Activated CD8-positive, alpha-beta memory T cell treated with anti-CD3 and anti-CD28 coated beads, Interleukin-2, amount 50 U/mL, for 1 hour (primary cell): ENCODE measurements around the gene CYGB.
"Not testable (repeated sequence)": the region's sequence is repeated elsewhere in the genome, so short reads cannot be mapped to it uniquely, and the experiment has no call there.

Experiments used
- DNase-seq: peaks from one replicate; pipeline ENCODE4 v3.0.0-alpha.2; 2020; ENCODE audit errors: extremely low read depth

Gene CYGB

GRCh38 chr17:76538281-76538931 lies 897 bp upstream of the CYGB start:
- no peak for DNase-seq

GRCh38 chr17:76537288-76537577 lies 276 bp downstream of the CYGB start:
- DNase-seq: no peak

GRCh38 chr17:76536511-76537287 lies 810 bp downstream of the CYGB start:
- no peak for DNase-seq

- no peak for DNase-seq
These were observed 1.6 kb downstream of the CYGB start for GRCh38 chr17:76535788-76536510.

GRCh38 chr17:76534831-76535732 lies 2.4 kb downstream of the CYGB start:
- no peak for DNase-seq

- not testable (repeated sequence) for DNase-seq
These were observed 3.7 kb downstream of the CYGB start for GRCh38 chr17:76533640-76534359.

GRCh38 chr17:76532072-76532651 lies 5.3 kb downstream of the CYGB start:
- no peak for DNase-seq

GRCh38 chr17:76531486-76532038 lies 5.9 kb downstream of the CYGB start:
- no peak for DNase-seq

- DNase-seq: no peak
These were observed 6.6 kb downstream of the CYGB start for GRCh38 chr17:76530811-76531485.

- DNase-seq: no peak
These were observed 7.3 kb downstream of the CYGB start for GRCh38 chr17:76530095-76530723.

GRCh38 chr17:76529224-76530094 lies 8.1 kb downstream of the CYGB start:
- no peak for DNase-seq

- DNase-seq: no peak
These were observed 8.8 kb downstream of the CYGB start for GRCh38 chr17:76528528-76529223.

- no peak for DNase-seq
These were observed 9.4 kb downstream of the CYGB start for GRCh38 chr17:76528156-76528527.

- peak; percentile 31 for DNase-seq
These were observed 9.9 kb downstream of the CYGB start for GRCh38 chr17:76527430-76528111.

GRCh38 chr17:76527016-76527415 lies 10.5 kb downstream of the CYGB start:
- DNase-seq: not testable (repeated sequence)

GRCh38 chr17:76525513-76525833 lies 12.0 kb downstream of the CYGB start:
- DNase-seq: not testable (repeated sequence)
